Muscle layer of duodenum (tissue), 2 donors: ENCODE measurements around the gene MLYCD.
A peak's percentile ranks its signal among the peaks of the same experiment; 100 is the strongest.

Experiments
- H3K27ac ChIP-seq: one replicate; pipeline ENCODE4 v1.7.0; 2013; ENCODE audit warnings: mild to moderate bottlenecking, low read length
- H3K27me3 ChIP-seq: one replicate; pipeline ENCODE4 v1.7.0; 2013; ENCODE audit warnings: low read depth, mild to moderate bottlenecking, control low read depth, low read length
- H3K36me3 ChIP-seq, 2 donors: one replicate each; pipeline ENCODE4 v1.7.0; 2013; ENCODE audit warnings: low read length in 2 of 2, control low read depth in 1 of 2, mild to moderate bottlenecking in 1 of 2; ENCODE audit not compliant: insufficient read depth in 2 of 2, control insufficient read depth in 1 of 2
- H3K4me1 ChIP-seq, 2 donors: one replicate each; pipeline ENCODE4 v1.7.0; 2013; ENCODE audit warnings: low read length in 2 of 2, mild to moderate bottlenecking in 2 of 2, control low read depth in 1 of 2, moderate library complexity in 1 of 2; ENCODE audit not compliant: insufficient read depth in 2 of 2, control insufficient read depth in 1 of 2
- H3K4me3 ChIP-seq, 2 donors: one replicate each; pipeline ENCODE4 v1.7.0; 2013; ENCODE audit warnings: low read length in 2 of 2, low read depth in 1 of 2, mild to moderate bottlenecking in 1 of 2
- H3K9me3 ChIP-seq, 2 donors: one replicate each; pipeline ENCODE4 v1.7.0; 2013; ENCODE audit warnings: low read length in 2 of 2, control low read depth in 1 of 2, mild to moderate bottlenecking in 1 of 2; ENCODE audit not compliant: control insufficient read depth in 1 of 2
- donor health status: healthy.

Gene MLYCD

DNA sequence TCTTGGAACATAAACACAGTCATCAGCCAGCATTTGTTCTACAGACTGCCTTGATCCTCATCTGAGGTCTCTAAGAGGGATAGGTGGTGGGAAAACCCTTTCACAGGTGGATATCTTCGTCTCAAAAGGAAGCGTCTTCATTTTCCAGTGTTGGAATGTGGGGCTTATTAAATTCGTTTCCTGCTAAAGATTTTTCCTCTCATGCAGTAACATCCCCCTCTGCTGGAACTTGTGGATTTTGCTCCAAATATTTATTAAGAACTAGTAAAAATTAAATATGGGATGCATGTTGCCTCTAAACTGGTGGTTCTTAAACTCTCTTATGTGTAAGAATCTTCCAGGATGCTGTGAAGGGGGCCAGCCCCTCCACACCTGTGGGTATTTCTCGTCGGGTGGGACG lies 20.1 kb upstream of the MLYCD start:
- Histone ChIP-seq H3K27ac (no peak overlapping the region), H3K27me3 (no peaks in the 10 kb centered on the region), H3K36me3 (no peaks in the 10 kb centered on the region), H3K4me3 (no peak overlapping the region), H3K4me1 (no peaks in the 10 kb centered on the region), H3K9me3 (no peaks in the 10 kb centered on the region)

DNA sequence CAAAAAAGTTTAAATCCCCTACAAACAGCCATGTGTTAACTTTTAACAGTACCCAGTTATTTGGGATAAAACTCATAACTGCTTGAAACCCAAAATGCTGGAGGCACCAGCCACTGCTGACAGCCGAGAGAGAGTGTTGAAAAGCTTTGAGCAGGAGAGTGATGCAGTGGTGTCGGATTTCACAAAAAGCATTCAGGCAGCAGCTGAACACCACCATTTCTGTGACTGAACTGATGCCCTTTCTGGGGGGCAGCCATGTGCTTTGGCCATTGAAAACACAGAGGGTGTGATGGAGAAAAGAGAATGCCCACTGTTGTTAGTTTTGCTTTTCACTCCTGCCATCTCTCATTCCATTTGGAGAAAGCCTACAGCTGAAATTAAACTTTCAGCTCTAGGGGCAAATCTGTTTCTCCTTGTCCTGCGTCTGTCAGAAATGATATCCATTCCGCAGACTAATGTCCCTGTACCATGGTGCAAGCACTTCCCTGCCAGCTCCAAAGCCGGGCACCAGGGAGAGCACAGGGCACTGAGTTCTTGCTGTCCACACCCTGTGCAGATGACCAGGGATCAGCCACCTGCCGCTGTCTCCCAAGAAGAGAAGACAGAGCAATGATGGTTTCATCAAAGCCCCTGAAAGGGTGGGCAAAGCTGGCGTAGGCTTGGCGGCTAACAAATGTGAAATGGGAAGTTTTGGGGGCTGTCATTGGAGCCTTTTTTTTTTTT lies 16.6 kb upstream of the MLYCD start:
- H3K4me3 ChIP-seq = no peak overlapping the region
- no peaks in the 10 kb centered on the region for H3K27me3 ChIP-seq
- H3K4me1 ChIP-seq = no peaks in the 10 kb centered on the region
- no peak overlapping the region for H3K27ac ChIP-seq
- no peaks in the 10 kb centered on the region for H3K9me3 ChIP-seq
- H3K36me3 ChIP-seq = no peaks in the 10 kb centered on the region

DNA sequence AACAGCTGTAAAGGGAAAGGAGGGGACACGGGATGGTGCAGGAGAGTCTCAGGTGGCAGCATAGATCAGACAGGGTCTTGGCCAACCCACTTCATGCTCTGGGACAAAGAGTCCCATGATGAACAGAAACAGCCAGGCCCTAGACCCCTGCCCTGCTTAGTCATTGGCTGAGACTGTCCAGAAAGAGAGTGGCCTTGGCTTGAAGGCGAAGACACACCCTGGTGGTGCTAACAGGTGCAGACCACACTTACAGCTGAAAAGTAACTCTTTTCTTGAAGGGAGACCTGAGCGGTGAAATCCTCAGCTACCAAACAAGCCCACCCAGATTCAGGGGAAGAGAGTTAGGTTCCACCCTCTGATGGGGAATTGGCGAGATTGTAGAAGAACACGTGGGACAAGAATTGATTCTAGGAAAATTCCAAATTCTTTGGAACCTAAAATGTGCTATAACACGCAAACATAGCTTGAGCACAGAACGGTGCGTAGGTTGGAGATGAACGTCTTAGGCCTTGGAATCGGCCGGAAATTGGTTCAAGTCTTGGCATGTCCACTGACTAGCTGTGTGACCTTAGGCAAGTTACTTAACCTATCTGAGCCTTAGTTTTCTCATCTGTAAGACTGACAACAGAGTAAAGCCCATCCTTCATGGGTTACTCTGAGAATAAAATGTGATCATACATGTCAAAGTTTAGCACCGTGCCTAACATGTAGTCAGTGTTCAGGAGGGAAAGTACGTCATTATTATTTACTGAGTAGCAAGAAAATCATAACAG lies 12.5 kb upstream of the MLYCD start:
- H3K4me1 ChIP-seq = no peaks in the 10 kb centered on the region
- no peak overlapping the region for H3K4me3 ChIP-seq
- H3K36me3 ChIP-seq = no peaks in the 10 kb centered on the region
- no peak overlapping the region for H3K27ac ChIP-seq
- H3K27me3 ChIP-seq = no peaks in the 10 kb centered on the region
- H3K9me3 ChIP-seq = peaks cover 0 to 4% of the 10 kb centered on the region in 2 donors

DNA sequence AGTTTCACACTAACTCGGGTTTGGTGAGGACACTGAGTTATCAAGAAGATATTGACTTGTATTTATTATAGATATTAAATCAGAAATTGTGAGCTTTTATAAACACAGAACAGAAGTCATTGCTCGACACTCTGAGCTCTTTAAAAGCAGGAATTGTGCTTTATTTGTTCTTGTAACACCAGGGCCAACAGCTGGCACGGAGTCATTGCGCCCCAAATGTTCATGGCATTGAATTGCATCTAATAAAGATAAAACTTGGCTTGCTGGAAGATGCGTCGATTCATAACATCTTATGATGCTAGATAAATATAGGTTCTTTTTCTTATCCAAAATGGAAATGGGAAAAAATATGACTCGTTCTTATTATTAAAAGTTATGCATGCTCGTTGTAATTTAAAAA lies 11.8 kb upstream of the MLYCD start:
- H3K9me3 ChIP-seq = peaks cover 0 to 8% of the 10 kb centered on the region in 2 donors
- no peaks in the 10 kb centered on the region for H3K36me3 ChIP-seq
- H3K27ac ChIP-seq = no peak overlapping the region
- no peaks in the 10 kb centered on the region for H3K27me3 ChIP-seq
- no peaks in the 10 kb centered on the region for H3K4me1 ChIP-seq
- no peak overlapping the region for H3K4me3 ChIP-seq

DNA sequence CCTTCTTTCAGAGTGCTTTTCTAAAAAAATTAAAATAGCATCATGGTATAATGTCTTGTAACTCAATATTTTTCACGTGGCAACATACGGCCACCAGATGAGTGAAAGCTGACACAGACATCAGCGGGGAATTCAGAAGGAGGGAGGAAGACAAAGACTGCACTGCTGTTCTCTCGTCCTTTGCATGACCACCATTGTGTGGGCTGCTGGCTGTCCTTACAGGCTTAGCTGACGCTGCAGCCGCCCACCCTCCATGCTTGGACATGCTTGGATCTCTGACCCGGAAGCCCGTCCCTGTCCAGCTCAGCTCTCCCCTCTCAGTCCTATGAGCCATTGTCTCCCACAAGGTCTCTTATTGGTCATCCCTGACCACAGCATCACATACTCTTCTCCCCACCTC lies 11.4 kb upstream of the MLYCD start:
- Histone ChIP-seq H3K4me1 (no peaks in the 10 kb centered on the region), H3K36me3 (no peaks in the 10 kb centered on the region), H3K4me3 (no peak overlapping the region), H3K27ac (no peak overlapping the region), H3K27me3 (no peaks in the 10 kb centered on the region), H3K9me3 (peaks cover 0 to 8% of the 10 kb centered on the region in 2 donors)

DNA sequence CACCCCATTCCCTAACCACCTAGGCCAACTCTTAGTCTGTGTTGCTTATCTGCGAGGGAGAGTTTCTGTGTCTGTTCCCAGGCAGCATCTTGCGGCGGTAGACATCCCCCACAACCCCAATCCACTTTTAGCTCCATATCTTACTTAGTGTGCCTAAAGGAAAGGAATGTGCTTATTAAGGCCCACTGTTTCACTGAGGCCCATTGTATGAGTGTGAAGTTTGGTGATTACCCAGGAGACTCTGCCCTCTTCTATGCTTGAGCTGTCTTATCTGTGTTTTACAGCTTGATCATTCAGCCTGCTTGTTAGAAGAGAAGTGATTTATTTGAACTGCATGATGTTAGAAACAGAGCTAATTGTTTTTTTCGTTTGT lies 10.3 kb upstream of the MLYCD start:
- Histone ChIP-seq H3K4me1 (no peaks in the 10 kb centered on the region), H3K27ac (no peak overlapping the region), H3K9me3 (peaks cover 0 to 8% of the 10 kb centered on the region in 2 donors), H3K27me3 (no peaks in the 10 kb centered on the region), H3K4me3 (no peak overlapping the region), H3K36me3 (no peaks in the 10 kb centered on the region)

DNA sequence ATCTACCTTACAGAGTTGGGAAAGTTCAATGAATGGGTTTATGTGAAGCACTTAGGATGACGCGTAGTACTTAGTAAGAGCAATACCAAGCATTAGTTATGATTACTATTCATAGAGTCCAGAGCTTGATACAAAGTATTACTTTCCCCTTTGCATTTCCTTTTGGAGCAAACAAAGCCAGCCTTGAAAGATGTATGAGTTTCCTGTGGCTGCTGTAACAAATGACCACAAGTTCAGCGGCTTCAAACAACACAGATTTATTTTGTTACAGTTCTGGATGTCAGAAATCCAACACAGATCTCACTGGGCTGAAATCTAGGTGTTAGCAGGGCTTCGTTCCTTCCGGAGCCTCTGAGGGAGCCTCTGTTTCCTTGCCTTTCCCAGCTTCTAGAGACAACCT lies 8.6 kb upstream of the MLYCD start:
- Histone ChIP-seq H3K27ac (no peak overlapping the region), H3K4me3 (no peak overlapping the region), H3K36me3 (no peaks in the 10 kb centered on the region), H3K27me3 (no peaks in the 10 kb centered on the region), H3K9me3 (peaks cover 0 to 8% of the 10 kb centered on the region in 2 donors), H3K4me1 (no peaks in the 10 kb centered on the region)

DNA sequence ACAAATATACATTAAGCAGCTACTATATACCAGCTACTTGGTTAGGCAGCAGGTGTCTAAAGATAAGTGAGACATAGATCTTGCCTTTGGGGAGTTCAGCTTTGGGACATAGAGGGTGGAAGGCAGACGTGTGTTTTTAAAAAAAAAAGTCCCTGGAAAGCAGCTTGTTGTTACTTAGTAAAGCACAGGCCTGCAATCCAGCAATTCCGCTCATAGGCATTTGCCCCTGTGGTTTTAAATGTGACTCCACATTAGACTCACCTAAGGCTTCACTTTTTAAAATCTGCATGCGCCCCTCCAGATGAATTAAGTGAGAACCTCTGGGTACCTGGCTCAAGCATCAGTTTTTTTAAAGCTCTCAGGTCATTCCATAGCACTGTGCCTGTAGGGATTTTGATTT lies 7.2 kb upstream of the MLYCD start:
- H3K36me3 ChIP-seq = no peaks in the 10 kb centered on the region
- H3K9me3 ChIP-seq = peaks cover 0 to 8% of the 10 kb centered on the region in 2 donors
- no peak overlapping the region for H3K4me3 ChIP-seq

DNA sequence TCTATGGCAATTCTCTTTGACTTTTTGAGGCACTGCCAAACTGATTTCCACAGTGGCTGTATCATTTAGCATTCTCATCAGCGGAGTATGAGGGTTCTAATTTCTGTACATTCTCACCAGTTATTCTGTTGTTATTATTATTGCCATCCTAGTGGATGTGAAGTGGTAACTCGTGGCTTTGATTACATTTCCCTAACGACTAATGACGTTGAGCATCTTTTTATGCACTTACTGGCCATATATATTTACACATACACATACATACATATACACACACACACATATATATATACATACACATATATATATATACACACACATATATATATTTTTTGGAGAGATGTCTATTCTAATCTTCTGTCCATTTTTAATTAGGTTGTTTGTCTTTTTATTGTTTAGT lies 3.7 kb upstream of the MLYCD start:
- Histone ChIP-seq H3K4me3 (no peak overlapping the region), H3K4me1 (peaks cover 6 to 14% of the 10 kb centered on the region in 2 donors)

More for the DNA sequence above, 7.2 kb upstream of the MLYCD start:
- no peaks in the 10 kb centered on the region for H3K4me1 ChIP-seq
- H3K27ac ChIP-seq = no peak overlapping the region
- no peaks in the 10 kb centered on the region for H3K27me3 ChIP-seq

DNA sequence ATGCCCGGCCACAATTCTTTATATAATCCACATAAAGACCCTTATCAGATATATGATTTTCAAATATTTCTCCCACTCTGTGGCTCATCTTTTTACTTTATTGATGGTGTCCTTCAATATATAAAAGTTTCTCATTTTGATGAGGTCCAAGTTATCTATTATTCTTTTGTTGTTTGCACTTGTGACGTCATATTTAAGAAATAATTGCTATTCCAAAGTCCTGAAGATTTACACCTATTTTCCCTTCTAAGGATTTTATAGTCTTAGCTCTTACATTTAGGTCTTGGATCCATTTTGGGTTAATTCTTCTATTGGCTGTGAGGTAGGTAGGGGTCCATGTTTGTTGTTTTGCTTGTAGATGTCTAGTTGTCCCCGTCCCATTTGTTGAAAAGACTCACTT lies 3.0 kb upstream of the MLYCD start:
- no peaks in the 10 kb centered on the region for H3K27me3 ChIP-seq
- H3K27ac ChIP-seq = no peak overlapping the region
- no peaks in the 10 kb centered on the region for H3K36me3 ChIP-seq
- H3K4me1 ChIP-seq = peaks cover 6 to 21% of the 10 kb centered on the region in 2 donors
- no peak overlapping the region for H3K4me3 ChIP-seq
- H3K9me3 ChIP-seq = peaks cover 0 to 5% of the 10 kb centered on the region in 2 donors

More for the DNA sequence above, 3.7 kb upstream of the MLYCD start:
- Histone ChIP-seq H3K27me3 (no peaks in the 10 kb centered on the region), H3K9me3 (peaks cover 0 to 8% of the 10 kb centered on the region in 2 donors), H3K36me3 (no peaks in the 10 kb centered on the region), H3K27ac (no peak overlapping the region)

DNA sequence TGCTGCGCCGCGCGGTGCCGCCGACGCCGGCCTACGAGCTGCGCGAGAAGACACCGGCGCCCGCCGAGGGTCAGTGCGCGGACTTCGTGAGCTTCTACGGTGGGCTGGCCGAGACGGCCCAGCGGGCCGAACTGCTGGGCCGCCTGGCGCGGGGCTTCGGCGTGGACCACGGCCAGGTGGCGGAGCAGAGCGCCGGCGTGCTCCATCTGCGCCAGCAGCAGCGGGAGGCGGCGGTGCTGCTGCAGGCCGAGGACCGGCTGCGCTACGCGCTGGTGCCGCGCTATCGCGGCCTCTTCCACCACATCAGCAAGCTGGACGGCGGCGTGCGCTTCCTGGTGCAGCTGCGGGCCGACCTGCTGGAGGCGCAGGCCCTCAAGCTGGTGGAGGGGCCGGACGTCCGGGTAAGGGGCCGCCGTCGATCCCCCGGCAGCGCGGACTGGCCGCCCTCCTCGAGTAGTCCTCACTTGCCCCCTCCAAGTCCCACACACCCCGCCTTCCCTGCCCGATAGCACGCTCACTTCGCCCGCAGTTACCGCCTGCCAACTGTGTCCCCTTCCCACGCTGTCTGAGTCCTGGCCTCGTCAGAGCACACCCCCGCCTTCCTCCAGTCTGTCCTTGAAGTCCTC lies 470 bp downstream of the MLYCD start:
- no peaks in the 10 kb centered on the region for H3K27me3 ChIP-seq
- peaks cover 6 to 48% of the 10 kb centered on the region in 2 donors for H3K4me1 ChIP-seq
- no peaks in the 10 kb centered on the region for H3K36me3 ChIP-seq
- peak overlapping the region; percentile 81 to 83 for H3K4me3 ChIP-seq
- H3K27ac ChIP-seq = peak overlapping the region; percentile 36
- no peaks in the 10 kb centered on the region for H3K9me3 ChIP-seq
